Endometrial microvascular endothelial cells (primary cell): Measurements from ENCODE around the gene REC8. TPM values are rescaled to one million over a fixed set of nuclear protein-coding genes. Genes with fewer than 3 reads are reported as not detected.

Experiments used
- in situ Hi-C: cut with HindIII; loops from 2 replicates; pipeline ENCODE4 v1.10.0; 2017; ENCODE audit warnings: low sequenced_read_pairs, low pct_unique_long_range_greater_than_20kb; ENCODE audit errors: inconsistent ontology term
- total RNA-seq: library from RNA; depleted of rRNA; stranded (reverse); fragments of >200 nt; gene quantifications from one replicate; pipeline ENCODE4 v1.2.3, GENCODE V29; 2015; ENCODE audit errors: inconsistent ontology term

Gene REC8
- total RNA-seq, 1 donor from 2014 or later: 2.6 TPM

DNA sequence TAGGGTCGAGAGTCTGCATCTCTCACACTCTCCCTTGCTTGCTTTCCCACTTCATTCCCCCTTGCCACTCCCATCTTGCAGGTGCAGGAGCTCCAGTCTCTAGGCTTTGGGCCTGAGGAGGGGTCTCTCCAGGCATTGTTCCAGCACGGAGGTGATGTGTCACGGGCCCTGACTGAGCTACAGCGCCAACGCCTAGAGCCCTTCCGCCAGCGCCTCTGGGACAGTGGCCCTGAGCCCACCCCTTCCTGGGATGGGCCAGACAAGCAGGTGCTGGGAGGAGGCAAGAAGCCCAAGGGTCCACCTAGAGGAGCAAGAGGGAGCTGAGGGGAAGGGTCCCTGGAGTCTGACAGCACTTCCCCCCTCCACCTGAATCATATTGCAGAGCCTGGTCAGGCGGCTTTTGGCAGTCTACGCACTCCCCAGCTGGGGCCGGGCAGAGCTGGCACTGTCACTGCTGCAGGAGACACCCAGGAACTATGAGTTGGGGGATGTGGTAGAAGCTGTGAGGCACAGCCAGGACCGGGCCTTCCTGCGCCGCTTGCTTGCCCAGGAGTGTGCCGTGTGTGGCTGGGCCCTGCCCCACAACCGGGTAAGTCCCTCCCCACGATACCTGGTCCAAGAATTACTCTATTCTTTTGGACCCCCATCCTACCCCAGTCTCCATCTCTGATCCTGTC, 20.3 kb upstream of the REC8 start:
- in situ Hi-C loops: no loop called here

DNA sequence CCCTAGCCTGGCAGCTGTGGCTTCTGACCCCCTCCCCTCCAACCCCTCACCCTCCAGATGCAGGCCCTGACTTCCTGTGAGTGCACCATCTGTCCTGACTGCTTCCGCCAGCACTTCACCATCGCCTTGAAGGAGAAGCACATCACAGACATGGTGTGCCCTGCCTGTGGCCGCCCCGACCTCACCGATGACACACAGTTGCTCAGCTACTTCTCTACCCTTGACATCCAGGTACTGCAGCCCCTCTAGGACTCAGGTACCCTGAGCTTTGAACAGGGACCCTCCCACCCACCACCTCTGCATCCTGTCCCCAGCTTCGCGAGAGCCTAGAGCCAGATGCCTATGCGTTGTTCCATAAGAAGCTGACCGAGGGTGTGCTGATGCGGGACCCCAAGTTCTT, 16.8 kb upstream of the REC8 start:
- in situ Hi-C loops: no loop called here

DNA sequence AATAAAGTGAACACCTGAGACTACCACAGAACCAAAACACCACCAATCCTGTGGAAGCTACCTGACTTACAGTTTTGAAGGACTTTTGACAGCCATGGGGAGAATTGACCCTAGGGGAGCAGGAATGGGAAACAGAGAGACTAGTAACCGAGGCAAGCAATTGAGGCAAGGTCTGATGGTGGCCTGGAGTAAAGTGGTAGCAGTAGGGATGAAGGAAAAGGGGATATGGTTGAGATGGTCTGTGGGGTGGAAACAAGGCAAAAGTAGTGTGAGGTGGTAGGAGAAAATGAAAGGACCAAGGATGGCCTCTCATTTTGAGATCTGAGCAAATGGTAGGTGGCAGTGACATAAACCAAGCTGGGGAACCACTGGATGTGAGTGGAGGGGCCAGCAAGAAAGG, 15.0 kb upstream of the REC8 start:
- in situ Hi-C loops: no loop called here

DNA sequence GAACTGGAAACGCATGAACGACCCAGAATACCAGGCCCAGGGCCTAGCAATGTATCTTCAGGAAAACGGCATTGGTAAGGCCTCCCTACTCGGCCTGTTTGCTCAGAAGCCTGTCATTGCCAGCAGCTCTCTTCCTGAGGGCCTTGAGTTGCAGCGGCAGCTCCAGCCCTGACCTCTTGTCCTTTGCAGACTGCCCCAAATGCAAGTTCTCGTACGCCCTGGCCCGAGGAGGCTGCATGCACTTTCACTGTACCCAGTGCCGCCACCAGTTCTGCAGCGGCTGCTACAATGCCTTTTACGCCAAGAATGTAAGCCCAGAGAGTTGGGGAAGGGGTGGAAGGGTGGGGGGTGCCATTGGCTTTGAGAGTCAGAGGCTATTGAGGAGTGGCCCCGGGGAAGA, 14.5 kb upstream of the REC8 start:
- in situ Hi-C loops: no loop called here

DNA sequence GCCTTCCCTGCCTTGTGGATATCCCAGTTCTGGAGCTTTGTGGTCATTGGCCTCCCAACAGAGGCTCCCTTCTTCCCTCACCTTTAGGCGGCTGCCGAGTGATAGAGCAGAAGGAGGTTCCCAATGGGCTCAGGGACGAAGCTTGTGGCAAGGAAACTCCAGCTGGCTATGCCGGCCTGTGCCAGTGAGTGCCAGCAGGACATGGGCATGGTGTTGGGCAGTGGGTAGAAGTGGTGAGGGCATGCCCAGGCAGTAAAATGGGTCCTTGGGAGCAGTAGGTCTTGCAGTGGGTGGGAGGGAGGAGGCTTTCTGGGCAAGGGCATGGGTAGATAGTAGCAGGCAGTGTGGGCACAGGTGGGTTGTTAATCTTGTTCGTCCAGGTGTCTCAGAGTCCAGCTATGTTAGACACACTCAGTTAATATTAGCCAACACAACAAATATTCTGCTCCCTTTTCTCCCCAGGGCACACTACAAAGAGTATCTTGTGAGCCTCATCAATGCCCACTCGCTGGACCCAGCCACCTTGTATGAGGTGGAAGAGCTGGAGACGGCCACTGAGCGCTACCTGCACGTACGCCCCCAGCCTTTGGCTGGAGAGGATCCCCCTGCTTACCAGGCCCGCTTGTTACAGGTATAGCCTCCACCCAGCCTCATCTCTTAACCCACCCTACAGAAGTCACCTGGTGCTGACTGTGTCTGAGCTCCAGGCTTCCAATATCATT, 11.9 kb upstream of the REC8 start:
- in situ Hi-C loops: no loop called here

DNA sequence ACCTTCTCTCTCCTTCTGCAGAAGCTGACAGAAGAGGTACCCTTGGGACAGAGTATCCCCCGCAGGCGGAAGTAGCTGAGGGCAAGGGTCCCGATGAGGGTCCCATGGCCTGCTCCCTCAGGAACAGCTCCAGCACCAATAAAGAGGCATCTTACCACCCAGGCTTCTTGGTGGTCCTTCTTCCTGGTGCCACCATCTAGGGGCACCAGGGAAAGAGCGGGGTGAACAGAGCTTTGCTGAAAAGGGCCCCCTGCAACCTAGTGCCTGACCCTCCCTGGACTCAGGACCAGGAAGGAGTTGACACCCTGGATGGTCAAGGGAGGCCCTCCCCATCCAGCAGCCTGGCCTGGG, 11.4 kb upstream of the REC8 start:
- in situ Hi-C loops: no loop called here

DNA sequence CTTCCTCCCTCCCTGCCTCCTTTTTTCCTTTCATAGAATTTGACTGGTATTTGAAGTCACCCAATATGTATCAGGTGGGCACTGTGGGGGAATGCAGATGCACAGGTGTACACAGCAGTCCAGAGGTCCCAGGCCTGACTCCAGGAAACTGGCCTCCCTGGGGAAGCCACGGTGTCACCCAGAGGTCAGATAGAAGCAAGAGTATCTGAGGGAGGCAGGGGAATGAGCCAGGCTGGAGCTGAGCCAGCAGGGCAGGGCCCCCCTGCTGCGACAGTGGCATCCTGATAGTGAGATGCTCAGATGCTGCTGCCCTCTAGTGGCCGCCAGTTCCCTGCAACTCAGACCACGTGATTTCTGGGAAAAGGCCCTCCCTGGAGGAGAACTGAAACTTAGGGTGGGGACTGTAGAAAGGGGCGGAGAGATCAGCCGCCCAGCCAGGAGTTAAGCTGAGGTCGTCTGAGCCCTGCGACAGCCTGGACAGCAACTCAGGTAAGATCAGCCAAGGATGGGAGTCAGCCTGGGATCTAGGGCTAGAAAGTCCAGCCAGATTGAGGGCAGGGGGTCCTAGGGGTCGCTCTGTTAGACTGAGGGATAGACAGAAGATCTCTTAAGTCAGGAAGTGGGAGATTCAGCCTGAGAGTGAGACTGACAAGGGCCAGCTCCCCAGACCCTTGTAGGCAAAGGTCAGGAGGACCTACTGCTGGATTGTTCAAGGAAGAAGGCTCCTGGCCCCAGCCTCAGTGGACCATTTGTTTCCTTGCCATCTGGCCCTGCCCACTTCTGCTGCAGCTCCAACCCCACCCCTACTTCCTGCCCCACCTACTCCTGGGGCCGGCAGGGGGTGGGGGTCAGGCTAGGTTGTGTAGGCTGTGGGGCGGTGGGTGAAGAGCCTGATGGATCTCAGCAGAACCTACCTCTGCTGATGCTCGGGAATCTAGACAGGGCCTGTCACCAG, 10.8 kb upstream of the REC8 start, which contains the start of gene IRF9:
TSS of gene IRF9 (plus strand) at position 416 of the 955 bp plus-strand sequence. CDS start 880 bp downstream, outside the sequence.
- in situ Hi-C loops: no loop called here

DNA sequence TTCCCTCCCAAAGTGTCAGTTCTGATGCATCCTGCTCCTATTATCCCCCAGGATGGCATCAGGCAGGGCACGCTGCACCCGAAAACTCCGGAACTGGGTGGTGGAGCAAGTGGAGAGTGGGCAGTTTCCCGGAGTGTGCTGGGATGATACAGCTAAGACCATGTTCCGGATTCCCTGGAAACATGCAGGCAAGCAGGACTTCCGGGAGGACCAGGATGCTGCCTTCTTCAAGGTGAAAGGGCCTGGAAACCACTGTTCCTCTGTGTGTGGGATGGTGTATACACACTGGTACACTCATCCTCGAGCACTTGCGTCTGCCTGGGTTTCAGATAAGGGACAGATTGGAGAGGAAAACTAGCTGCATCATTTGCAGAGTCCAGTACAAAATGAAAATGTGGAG, 9.8 kb upstream of the REC8 start:
- in situ Hi-C loops: no loop called here

DNA sequence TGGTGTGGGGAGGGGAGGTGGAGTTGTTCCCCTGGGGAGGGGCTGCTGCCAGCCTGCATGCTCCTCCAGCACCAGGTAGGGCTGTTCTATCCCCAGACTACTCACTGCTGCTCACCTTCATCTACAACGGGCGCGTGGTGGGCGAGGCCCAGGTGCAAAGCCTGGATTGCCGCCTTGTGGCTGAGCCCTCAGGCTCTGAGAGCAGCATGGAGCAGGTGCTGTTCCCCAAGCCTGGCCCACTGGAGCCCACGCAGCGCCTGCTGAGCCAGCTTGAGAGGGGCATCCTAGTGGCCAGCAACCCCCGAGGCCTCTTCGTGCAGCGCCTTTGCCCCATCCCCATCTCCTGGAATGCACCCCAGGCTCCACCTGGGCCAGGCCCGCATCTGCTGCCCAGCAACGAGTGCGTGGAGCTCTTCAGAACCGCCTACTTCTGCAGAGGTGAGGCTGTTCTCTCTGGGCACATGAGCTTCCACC, 7.3 kb upstream of the REC8 start:
- in situ Hi-C loops: no loop called here

DNA sequence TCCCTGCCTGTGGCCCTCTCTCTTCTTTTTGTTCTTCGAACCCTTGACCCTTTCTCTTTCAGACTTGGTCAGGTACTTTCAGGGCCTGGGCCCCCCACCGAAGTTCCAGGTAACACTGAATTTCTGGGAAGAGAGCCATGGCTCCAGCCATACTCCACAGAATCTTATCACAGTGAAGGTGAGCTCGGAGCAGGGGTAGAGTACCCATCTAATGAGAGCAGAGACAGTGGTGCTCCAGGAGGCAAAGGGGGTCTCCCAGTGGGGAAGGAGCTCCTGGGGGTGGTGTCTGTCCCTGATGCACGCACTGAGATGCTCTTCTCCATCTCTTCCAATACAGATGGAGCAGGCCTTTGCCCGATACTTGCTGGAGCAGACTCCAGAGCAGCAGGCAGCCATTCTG, 6.1 kb upstream of the REC8 start:
- in situ Hi-C loops: no loop called here

DNA sequence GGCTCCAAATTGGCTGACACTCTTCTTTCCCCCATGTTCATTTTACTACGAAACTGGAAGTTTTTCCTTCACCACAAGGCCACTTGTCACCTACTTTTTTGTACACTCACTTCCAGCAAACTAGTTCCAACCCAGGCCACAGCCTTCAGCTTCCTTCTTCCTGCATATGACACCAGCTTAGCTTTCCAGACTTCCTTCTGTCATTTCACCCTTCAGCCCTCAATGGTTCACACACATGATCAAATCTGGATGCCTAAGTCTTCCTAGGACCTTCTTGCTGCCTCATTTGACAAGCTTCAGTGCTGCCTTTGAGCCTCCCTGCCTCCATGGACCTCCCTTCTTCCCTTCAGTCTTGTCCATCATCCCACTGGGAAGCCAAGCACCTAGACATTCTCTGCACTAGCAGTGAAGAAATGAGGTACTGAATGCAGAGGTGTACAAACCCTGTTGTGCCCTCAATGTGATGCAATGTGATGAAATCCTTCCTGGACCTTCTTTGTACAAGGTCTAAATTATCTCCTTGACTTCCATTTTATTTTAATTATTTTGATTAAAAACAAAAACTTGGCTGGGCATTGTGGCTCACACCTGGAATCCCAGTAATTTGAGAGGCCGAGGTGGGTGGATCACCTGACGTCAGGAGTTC, 4.3 kb upstream of the REC8 start:
- in situ Hi-C loops: no loop called here

DNA sequence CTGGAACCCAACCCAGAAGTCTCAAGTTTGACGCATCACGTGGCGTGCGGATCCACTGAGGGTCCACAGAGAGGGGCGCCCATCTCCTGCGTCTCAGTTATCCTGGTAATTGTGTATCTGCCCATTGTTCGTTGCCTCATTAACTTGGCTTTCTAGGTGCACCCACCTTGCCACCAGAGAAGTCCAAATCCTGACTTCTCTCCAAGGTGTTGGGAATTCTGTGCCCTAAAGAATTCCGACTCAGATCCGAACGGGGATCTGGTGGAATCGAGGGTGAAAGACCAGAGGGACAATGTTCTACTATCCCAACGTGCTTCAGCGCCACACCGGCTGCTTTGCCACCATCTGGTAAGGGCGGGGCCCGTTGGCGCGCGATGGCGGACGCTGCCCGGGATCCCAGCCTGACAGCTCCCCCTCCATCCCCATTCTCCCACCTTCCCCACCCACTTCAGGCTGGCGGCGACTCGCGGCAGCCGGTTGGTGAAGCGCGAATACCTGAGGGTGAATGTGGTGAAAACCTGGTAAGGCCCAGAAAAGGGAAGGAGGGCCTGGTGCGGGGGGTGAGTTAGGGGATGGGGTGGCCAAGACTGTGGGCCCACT, 481 bp downstream of the REC8 start:
- in situ Hi-C loops: no loop called here

DNA sequence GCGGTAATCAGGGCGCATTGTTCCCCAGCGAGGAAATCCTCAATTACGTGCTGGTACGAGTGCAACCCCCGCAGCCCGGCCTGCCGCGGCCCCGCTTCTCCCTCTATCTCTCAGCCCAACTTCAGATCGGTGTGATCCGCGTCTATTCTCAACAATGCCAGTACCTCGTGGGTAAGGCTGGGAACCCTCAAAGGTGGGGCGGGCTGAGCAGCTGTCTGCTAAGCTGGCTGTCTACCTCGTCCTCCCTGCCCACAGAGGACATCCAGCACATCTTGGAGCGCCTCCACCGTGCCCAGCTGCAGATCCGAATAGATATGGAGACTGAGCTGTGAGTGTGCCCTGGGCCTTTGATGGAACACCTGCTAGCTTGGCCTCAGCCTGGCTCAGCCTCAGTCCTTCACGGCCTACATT, 996 bp downstream of the REC8 start:
- in situ Hi-C loops: no loop called here

DNA sequence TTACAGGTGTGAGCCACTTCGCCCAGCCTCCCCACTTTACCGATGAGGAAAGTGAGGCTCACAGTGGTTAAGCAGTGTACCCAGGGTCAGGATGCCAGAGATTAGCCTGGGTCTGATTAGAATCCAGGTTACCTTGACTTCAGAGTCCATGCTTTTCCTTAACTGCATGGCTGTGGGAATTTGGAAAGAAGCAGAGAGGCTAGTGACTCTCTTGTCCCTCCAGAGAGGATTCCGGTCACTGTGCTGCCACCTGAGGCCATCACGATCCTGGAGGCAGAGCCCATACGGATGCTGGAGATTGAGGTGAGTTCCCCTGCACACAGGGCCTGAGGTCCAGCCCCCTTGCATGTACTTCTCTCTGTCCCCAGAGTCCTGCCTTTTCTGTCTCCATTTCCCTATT, 4.7 kb downstream of the REC8 start:
- in situ Hi-C loops: no loop called here

DNA sequence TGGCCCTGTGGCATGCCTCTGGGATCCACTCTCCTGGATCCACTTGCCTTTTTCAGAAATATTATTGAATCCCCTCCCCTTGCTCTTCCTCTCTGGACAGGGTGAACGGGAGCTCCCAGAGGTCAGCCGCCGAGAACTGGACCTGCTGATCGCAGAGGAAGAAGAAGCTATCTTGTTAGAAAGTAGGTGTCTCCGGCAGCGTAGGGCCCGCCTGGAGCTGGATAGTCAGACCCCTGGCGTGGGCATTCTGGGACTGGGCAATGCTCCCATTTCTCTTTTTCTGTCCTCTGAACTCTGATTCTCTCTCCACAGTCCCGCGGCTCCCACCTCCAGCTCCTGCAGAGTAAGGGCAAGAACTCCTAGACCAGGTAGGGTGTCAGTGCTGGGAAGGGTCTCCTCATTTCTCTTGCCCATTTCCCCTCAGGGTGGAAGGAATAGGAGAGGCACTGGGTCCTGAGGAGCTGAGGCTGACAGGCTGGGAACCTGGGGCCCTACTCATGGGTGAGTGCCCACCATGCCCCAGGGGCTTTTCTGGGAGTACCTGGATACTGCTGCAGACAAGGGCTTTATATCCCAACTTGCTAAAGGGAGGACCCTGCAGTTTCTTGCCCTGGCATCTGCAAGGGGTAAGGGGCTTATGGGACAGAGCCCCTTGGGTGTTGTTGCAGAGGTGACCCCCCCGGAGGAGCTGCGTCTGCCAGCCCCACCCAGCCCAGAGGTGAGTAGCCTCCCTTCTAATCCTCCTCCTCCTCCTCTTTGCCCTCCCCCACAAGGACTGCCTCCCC, 5.4 kb downstream of the REC8 start:
- in situ Hi-C loops: no loop called here

DNA sequence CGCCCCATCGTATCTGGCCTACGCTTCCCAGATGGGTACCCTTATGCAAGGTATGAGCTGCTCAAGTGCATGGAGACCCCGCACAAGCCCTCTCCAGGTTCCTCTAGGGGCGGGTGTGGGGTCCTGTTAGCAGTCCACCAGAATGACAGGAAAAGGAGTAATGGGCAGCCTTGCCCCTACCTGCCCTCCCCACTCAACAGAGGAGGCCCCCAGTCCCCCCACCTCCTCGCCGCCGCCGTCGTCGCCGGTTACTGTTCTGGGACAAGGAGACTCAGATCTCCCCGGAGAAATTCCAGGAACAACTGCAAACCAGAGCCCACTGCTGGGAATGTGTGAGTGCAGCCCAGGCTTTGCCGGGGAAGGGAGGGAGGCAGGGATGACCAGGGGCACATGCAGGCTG, 6.0 kb downstream of the REC8 start:
- in situ Hi-C loops: no loop called here

DNA sequence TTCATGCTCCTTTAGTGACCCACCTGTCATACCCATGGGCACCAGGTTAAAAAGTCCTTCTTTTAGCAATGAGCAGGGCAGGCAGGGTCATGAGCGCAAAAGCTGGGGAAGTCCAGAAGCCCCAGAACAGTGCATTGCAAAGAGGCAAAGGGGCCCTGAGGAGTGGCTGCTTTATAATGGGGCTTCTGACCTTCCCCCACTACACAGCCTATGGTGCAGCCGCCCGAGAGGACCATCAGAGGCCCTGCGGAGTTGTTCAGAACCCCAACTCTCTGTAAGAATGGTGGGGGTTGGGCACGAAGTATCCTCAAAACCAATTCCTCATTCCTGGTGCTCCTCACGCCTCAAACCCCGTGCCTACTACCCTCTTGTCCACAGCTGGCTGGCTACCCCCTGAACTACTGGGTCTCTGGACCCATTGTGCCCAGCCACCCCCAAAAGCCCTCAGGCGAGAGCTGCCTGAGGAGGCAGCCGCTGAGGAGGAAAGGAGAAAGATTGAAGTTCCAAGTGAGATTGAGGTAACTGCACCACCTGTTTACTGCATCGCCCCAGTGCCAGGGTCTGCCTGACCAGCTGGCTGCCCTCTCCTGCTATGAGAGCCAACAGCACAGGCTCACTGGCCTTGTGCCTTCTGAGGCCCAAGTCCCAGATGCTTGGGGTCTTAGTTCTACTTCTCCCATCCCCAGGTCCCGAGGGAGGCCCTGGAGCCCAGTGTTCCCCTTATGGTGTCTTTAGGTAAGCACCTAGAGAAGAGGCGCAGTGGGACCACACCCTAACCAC, 6.7 kb downstream of the REC8 start:
- in situ Hi-C loops: no loop called here
